Hepatocyte (in vitro differentiated cells): Measurements from ENCODE around the gene PALLD. TPM values are rescaled to one million over a fixed set of nuclear protein-coding genes. Genes with fewer than 3 reads are reported as not detected.
"Not testable (repeated sequence)": the region's sequence is repeated elsewhere in the genome, so short reads cannot be mapped to it uniquely, and the experiment has no call there.

Experiments
- DNase-seq: peaks from one replicate; pipeline ENCODE4 v3.0.0-alpha.2; 2016; ENCODE audit warnings: low spot score
- H2AFZ ChIP-seq: fragments of 200-600 bp; sonication (generic); 2 replicates; pipeline ENCODE4 v1.6.0; 2016; ENCODE audit warnings: antibody characterized with exemption, mild to moderate bottlenecking
- H3K27ac ChIP-seq: fragments of 200-600 bp; sonication (generic); 2 replicates; pipeline ENCODE4 v1.5.1; 2016; ENCODE audit warnings: mild to moderate bottlenecking
- H3K27me3 ChIP-seq: fragments of 200-600 bp; sonication (generic); 2 replicates; pipeline ENCODE4 v1.6.1; 2016
- H3K36me3 ChIP-seq: fragments of 200-600 bp; sonication (generic); replicated peaks from 2 replicates; pipeline ENCODE4 v1.5.1; 2016; ENCODE audit warnings: low read depth; ENCODE audit not compliant: insufficient read depth
- H3K4me1 ChIP-seq: fragments of 200-600 bp; sonication (generic); 2 replicates; pipeline ENCODE4 v1.5.1; 2016; ENCODE audit warnings: mild to moderate bottlenecking, moderate library complexity; ENCODE audit not compliant: insufficient read depth
- H3K4me2 ChIP-seq: fragments of 200-600 bp; sonication (generic); 2 replicates; pipeline ENCODE4 v1.6.0; 2016
- H3K4me3 ChIP-seq: fragments of 200-600 bp; sonication (generic); 2 replicates; pipeline ENCODE4 v1.5.1; 2016; ENCODE audit warnings: mild to moderate bottlenecking
- H3K79me2 ChIP-seq: fragments of 200-600 bp; sonication (generic); 2 replicates; pipeline ENCODE4 v1.6.0; 2017; ENCODE audit warnings: mild to moderate bottlenecking
- H3K9me2 ChIP-seq: fragments of 200-600 bp; sonication (generic); replicated peaks from 2 replicates; pipeline ENCODE4 v1.6.0; 2017; ENCODE audit warnings: mild to moderate bottlenecking; ENCODE audit not compliant: insufficient read depth
- H3K9me3 ChIP-seq: fragments of 200-600 bp; sonication (generic); 2 replicates; pipeline ENCODE4 v1.5.1; 2016; ENCODE audit warnings: low read depth, mild to moderate bottlenecking
- H4K20me1 ChIP-seq: fragments of 200-600 bp; sonication (generic); 2 replicates; pipeline ENCODE4 v1.6.0; 2016; ENCODE audit warnings: mild to moderate bottlenecking; ENCODE audit not compliant: insufficient read depth, poor library complexity, severe bottlenecking
- CTCF ChIP-seq: fragments of 200-600 bp; sonication (generic); IDR thresholded peaks from 2 replicates; pipeline ENCODE4 v1.5.1; 2016; ENCODE audit warnings: antibody characterized with exemption, mild to moderate bottlenecking; ENCODE audit not compliant: poor library complexity
- EZH2 ChIP-seq: fragments of 200-600 bp; sonication (generic); IDR thresholded peaks from 2 replicates; pipeline ENCODE4 v1.6.1; 2016; ENCODE audit warnings: antibody characterized with exemption, mild to moderate bottlenecking, borderline replicate concordance
- EZH2phosphoT487 ChIP-seq: fragments of 200-600 bp; sonication (generic); IDR thresholded peaks from one replicate; pipeline ENCODE4 v1.6.1; 2018; ENCODE audit warnings: antibody characterized with exemption, mild to moderate bottlenecking, low read depth, moderate library complexity; ENCODE audit not compliant: unreplicated experiment, severe bottlenecking
- whole genome bisulfite sequencing: methylation state at CpG from one replicate; pipeline ENCODE4 v1.1.6; 2016; ENCODE audit warnings: low lambda C conversion rate; ENCODE audit errors: missing lambda C conversion rate; 5-methylcytosine and 5-hydroxymethylcytosine counted together
- polyA plus RNA-seq: library from polyadenylated mRNA; unstranded; fragments of >200 nt; fragmentation: Nextera tagmentation; extraction: Ambion mirVana; gene quantifications from 2 replicates; pipeline ENCODE4 v1.2.1, GENCODE V29; 2016
- total RNA-seq: library from RNA; depleted of rRNA; stranded (reverse); fragments of >200 nt; gene quantifications from 2 replicates; pipeline ENCODE4 v1.2.3, GENCODE V29; 2014

PALLD gene
- total and polyA plus RNA-seq, 2 experiments from 2014 or later: 82.7 to 85.2 TPM

- TF ChIP-seq CTCF (no peak), EZH2phosphoT487 (no peak), EZH2 (no peak)
- no peaks in the 10 kb centered on the region for H3K27me3 ChIP-seq
- H3K9me3 ChIP-seq: no peaks in the 10 kb centered on the region
- H3K27ac ChIP-seq: no peak overlapping the region
- H3K4me1 ChIP-seq: no peaks in the 10 kb centered on the region
- no peaks in the 10 kb centered on the region for H3K9me2 ChIP-seq
- H3K4me3 ChIP-seq: no peak overlapping the region
- no peak overlapping the region for H2AFZ ChIP-seq
- 92% methylated on average over 1 of the region's 1 CpG for WGBS
- no peaks in the 10 kb centered on the region for H4K20me1 ChIP-seq
- H3K4me2 ChIP-seq: no peak overlapping the region
- H3K36me3 ChIP-seq: no peaks in the 10 kb centered on the region
- peak; percentile 15 for DNase-seq
- no peaks in the 10 kb centered on the region for H3K79me2 ChIP-seq
Measured at GRCh38 chr4:168451744-168452390, 45.0 kb upstream of the PALLD start.

- DNase-seq: no peak
- Histone ChIP-seq H3K4me1 (no peaks in the 10 kb centered on the region), H3K4me2 (no peak overlapping the region), H3K27ac (no peak overlapping the region), H3K79me2 (no peaks in the 10 kb centered on the region), H2AFZ (no peak overlapping the region), H3K36me3 (no peaks in the 10 kb centered on the region), H4K20me1 (no peaks in the 10 kb centered on the region), H3K27me3 (no peaks in the 10 kb centered on the region), H3K4me3 (no peak overlapping the region), H3K9me2 (no peaks in the 10 kb centered on the region), H3K9me3 (no peaks in the 10 kb centered on the region)
- 82% methylated on average over 5 of the region's 5 CpGs for WGBS
- TF ChIP-seq CTCF (no peak), EZH2 (no peak), EZH2phosphoT487 (no peak)
Measured at GRCh38 chr4:168453146-168453545, 43.7 kb upstream of the PALLD start.

GRCh38 chr4:168458256-168458655 is 38.6 kb upstream of the PALLD start:
- not testable (repeated sequence) for H3K4me1 ChIP-seq, H3K4me3 ChIP-seq, H3K36me3 ChIP-seq, H4K20me1 ChIP-seq, H3K4me2 ChIP-seq, H3K9me2 ChIP-seq, H2AFZ ChIP-seq, H3K27me3 ChIP-seq, H3K9me3 ChIP-seq, H3K79me2 ChIP-seq, DNase-seq, H3K27ac ChIP-seq
- 91% methylated on average over 2 of the region's 2 CpGs for WGBS

GRCh38 chr4:168461821-168462220 is 35.0 kb upstream of the PALLD start:
- no peak overlapping the region for H3K27ac ChIP-seq
- H3K4me3 ChIP-seq: no peak overlapping the region
- no peak overlapping the region for H3K4me2 ChIP-seq
- no peaks in the 10 kb centered on the region for H3K79me2 ChIP-seq
- H3K4me1 ChIP-seq: no peaks in the 10 kb centered on the region
- DNase-seq: no peak
- H3K36me3 ChIP-seq: no peaks in the 10 kb centered on the region
- no peaks in the 10 kb centered on the region for H3K9me3 ChIP-seq
- H3K9me2 ChIP-seq: no peaks in the 10 kb centered on the region
- H2AFZ ChIP-seq: no peak overlapping the region
- H4K20me1 ChIP-seq: no peaks in the 10 kb centered on the region
- TF ChIP-seq EZH2: no peak
- H3K27me3 ChIP-seq: no peaks in the 10 kb centered on the region
- WGBS: 71% methylated on average over 4 of the region's 4 CpGs
